Nephron (organoid): ENCODE measurements around the gene AP3S1.
"Not testable (repeated sequence)": the region's sequence is repeated elsewhere in the genome, so short reads cannot be mapped to it uniquely, and the experiment has no call there.

Experiments
- H3K27ac Mint-ChIP-seq, 3 experiments: 2 replicates each; pipeline ENCODE4 v1.8.0; 2020; ENCODE audit warnings: mixed read lengths in 3 of 3, mild to moderate bottlenecking in 2 of 3, moderate library complexity in 1 of 3
- H3K27me3 Mint-ChIP-seq: 2 replicates; pipeline ENCODE4 v1.8.0; 2021; ENCODE audit warnings: low read depth, mild to moderate bottlenecking, moderate library complexity, mixed read lengths
- H3K36me3 Mint-ChIP-seq: 2 replicates; pipeline ENCODE4 v1.8.0; 2020; ENCODE audit warnings: low read depth, mixed read lengths
- H3K4me1 Mint-ChIP-seq: 2 replicates; pipeline ENCODE4 v1.8.0; 2020; ENCODE audit warnings: mixed read lengths
- H3K4me3 Mint-ChIP-seq, 3 experiments: 2 replicates each; pipeline ENCODE4 v1.8.0; 2020; ENCODE audit warnings: mild to moderate bottlenecking in 3 of 3, mixed read lengths in 3 of 3, moderate library complexity in 2 of 3
- H3K9me3 Mint-ChIP-seq: 2 replicates; pipeline ENCODE4 v1.8.0; 2020; ENCODE audit warnings: mixed read lengths
- TF ChIP-seq, protein P1 (sequence below), 3 experiments: fragments of 200-600 bp; sonication (generic); IDR thresholded peaks; one replicate each; pipeline ENCODE4 v1.5.0; 2021; ENCODE audit warnings: antibody characterized with exemption in 3 of 3; ENCODE audit not compliant: unreplicated experiment in 3 of 3

AP3S1 gene

DNA sequence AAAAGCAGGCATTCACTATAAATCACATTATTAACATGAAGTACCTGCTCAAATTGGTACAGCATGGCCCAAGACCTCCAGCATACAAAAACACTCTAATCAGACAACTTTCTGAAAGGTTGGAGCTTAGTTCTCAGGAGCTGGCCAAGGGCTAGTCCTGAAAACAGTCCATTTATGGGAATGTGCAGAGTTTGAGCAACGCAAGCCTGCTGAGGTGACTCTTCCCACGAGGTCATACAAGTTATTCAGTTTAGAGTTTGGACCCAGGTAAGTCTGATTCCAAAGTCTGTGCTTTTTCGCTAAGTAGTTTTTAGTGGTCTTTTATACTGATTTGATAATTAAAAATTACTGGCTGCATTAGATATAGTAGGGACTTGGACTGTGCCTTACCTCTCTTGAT is 52.6 kb downstream of the AP3S1 start:
- no peak overlapping the region for H3K27ac Mint-ChIP-seq
- TF ChIP-seq, protein P1, sequence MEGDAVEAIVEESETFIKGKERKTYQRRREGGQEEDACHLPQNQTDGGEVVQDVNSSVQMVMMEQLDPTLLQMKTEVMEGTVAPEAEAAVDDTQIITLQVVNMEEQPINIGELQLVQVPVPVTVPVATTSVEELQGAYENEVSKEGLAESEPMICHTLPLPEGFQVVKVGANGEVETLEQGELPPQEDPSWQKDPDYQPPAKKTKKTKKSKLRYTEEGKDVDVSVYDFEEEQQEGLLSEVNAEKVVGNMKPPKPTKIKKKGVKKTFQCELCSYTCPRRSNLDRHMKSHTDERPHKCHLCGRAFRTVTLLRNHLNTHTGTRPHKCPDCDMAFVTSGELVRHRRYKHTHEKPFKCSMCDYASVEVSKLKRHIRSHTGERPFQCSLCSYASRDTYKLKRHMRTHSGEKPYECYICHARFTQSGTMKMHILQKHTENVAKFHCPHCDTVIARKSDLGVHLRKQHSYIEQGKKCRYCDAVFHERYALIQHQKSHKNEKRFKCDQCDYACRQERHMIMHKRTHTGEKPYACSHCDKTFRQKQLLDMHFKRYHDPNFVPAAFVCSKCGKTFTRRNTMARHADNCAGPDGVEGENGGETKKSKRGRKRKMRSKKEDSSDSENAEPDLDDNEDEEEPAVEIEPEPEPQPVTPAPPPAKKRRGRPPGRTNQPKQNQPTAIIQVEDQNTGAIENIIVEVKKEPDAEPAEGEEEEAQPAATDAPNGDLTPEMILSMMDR (IDR thresholded peaks at IDR 0.05; ENCODE audit: unreplicated experiment in 3 of 3), result no peak

DNA sequence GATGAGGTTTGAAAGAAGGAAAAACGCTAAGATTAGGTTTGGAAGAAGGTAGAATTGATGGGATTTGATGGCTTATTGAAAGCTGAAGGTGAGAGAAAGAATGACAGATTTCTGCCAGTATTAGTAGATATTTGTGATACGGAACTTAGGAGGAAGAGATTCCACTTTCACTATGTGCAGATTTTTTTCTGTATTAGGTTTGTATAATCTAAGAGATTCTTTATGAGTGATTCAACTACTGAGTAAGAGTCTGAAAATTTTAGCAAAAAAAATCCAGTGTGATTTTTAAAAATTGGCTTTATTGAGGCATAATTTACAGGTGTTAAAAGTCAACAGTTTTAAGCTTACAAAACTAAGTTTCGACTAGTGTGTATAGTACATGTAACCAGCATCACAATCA is 54.1 kb downstream of the AP3S1 start:
- H3K27me3 Mint-ChIP-seq, result no peaks in the 10 kb centered on the region
- H3K36me3 Mint-ChIP-seq, result peaks cover 38% of the 10 kb centered on the region
- no peaks in the 10 kb centered on the region for H3K9me3 Mint-ChIP-seq
- TF ChIP-seq, protein P1 (IDR thresholded peaks at IDR 0.05; ENCODE audit: unreplicated experiment in 3 of 3), result no peak
- H3K4me3 Mint-ChIP-seq, result no peak overlapping the region
- peak overlapping the region in 1 of 3 experiments; percentile 3 for H3K27ac Mint-ChIP-seq
- no peaks in the 10 kb centered on the region for H3K4me1 Mint-ChIP-seq

More for the DNA sequence above, 52.6 kb downstream of the AP3S1 start:
- H3K36me3 Mint-ChIP-seq, result peaks cover 29% of the 10 kb centered on the region
- H3K9me3 Mint-ChIP-seq, result no peaks in the 10 kb centered on the region
- H3K27me3 Mint-ChIP-seq, result no peaks in the 10 kb centered on the region
- H3K4me1 Mint-ChIP-seq, result no peaks in the 10 kb centered on the region
- no peak overlapping the region for H3K4me3 Mint-ChIP-seq

GRCh38 chr5:115898656-115899055 is 56.9 kb downstream of the AP3S1 start:
- Mint-ChIP-seq H3K27me3 (no peaks in the 10 kb centered on the region), H3K27ac (no peak overlapping the region), H3K4me3 (no peak overlapping the region), H3K4me1 (no peaks in the 10 kb centered on the region), H3K9me3 (no peaks in the 10 kb centered on the region), H3K36me3 (peaks cover 33% of the 10 kb centered on the region)
- TF ChIP-seq, protein P1 (IDR thresholded peaks at IDR 0.05; ENCODE audit: unreplicated experiment in 3 of 3), result no peak

GRCh38 chr5:115907177-115907576 is 65.4 kb downstream of the AP3S1 start:
- no peaks in the 10 kb centered on the region for H3K4me1 Mint-ChIP-seq
- TF ChIP-seq, protein P1 (IDR thresholded peaks at IDR 0.05; ENCODE audit: unreplicated experiment in 3 of 3), result no peak
- H3K27ac Mint-ChIP-seq, result peak overlapping the region in 1 of 3 experiments; percentile 34
- no peaks in the 10 kb centered on the region for H3K27me3 Mint-ChIP-seq
- H3K36me3 Mint-ChIP-seq, result no peaks in the 10 kb centered on the region
- H3K4me3 Mint-ChIP-seq, result no peak overlapping the region
- H3K9me3 Mint-ChIP-seq, result no peaks in the 10 kb centered on the region

- not testable (repeated sequence) for H3K9me3 Mint-ChIP-seq, H3K4me3 Mint-ChIP-seq, H3K27me3 Mint-ChIP-seq, H3K4me1 Mint-ChIP-seq
- Mint-ChIP-seq H3K27ac (peak overlapping the region in 1 of 3 experiments; percentile 42), H3K36me3 (peaks cover 21% of the 10 kb centered on the region)
Measured at GRCh38 chr5:115913623-115914400, 72.1 kb downstream of the AP3S1 start.

DNA sequence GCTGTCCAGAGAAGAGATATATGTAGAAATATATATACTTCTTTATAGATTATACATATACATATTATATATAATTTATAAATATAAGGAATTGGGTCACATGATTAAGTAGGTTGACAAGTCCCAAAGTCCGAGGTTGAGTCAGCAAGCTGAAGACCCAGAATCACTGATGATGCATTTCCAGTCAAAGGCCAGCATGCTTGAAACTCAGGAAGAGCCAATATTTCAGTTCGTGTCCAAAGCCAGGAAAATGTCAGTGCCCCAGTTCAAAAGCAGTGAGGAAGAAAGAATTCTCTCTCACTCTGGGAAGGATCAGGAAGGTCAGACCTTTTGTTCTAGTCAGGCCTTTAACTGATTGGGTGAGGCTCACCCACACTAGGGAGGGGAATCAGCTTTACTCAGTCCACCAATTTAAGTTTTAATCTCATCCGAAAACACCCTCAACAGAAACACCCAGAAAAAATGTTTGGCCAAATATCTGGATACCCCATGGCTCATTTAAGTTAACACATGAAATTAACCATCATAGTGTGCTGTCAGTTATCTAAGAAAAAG is 78.5 kb downstream of the AP3S1 start:
- Mint-ChIP-seq H3K27ac (peak overlapping the region; percentile 25 to 48 (median 31)), H3K27me3 (no peaks in the 10 kb centered on the region), H3K4me3 (no peak overlapping the region), H3K9me3 (peaks cover 3% of the 10 kb centered on the region), H3K36me3 (peaks cover 19% of the 10 kb centered on the region), H3K4me1 (peaks cover 26% of the 10 kb centered on the region)
- TF ChIP-seq, protein P1 (IDR thresholded peaks at IDR 0.05; ENCODE audit: unreplicated experiment in 3 of 3), result no peak

GRCh38 chr5:115928578-115929407 is 87.1 kb downstream of the AP3S1 start:
- not testable (repeated sequence) for H3K27me3 Mint-ChIP-seq, H3K4me1 Mint-ChIP-seq, H3K4me3 Mint-ChIP-seq, H3K9me3 Mint-ChIP-seq, H3K27ac Mint-ChIP-seq, H3K36me3 Mint-ChIP-seq

DNA sequence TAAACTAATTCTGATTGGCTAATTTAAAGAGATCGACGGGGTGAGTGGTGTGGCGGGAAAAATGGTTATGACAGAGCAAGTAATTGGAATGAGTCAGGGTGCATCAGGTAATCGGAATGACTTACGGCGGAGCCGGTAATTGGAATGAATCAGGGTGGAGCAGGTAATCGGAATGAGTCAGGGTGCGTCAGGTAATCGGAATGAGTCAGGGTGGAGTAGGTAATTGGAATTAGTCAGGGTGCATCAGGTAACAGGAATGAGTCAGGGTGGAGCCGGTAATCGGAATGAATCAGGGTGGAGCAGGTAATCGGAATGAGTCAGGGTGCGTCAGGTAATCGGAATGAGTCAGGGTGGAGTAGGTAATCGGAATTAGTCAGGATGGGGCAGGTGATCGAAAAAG is 88.4 kb downstream of the AP3S1 start:
- H3K27me3 Mint-ChIP-seq, H3K27ac Mint-ChIP-seq, H3K4me3 Mint-ChIP-seq, H3K9me3 Mint-ChIP-seq, H3K36me3 Mint-ChIP-seq, H3K4me1 Mint-ChIP-seq: not testable (repeated sequence)
